Measurements from ENCODE around the gene IDH2. TPM values are rescaled to one million over a fixed set of nuclear protein-coding genes. Genes with fewer than 3 reads are reported as not detected.

Gene IDH2
- total and polyA plus RNA-seq, 2 of the 13 experiments (the other 11 are each of a cell fraction or from before 2014, with no cell fraction given) = 121 to 145 TPM

- TF ChIP-seq BCL3 (CRISPR knock-in tag; IDR thresholded peaks at IDR 0.05) (no peak), ZNF326 (CRISPR knock-in tag; IDR thresholded peaks at IDR 0.05; ENCODE audit: borderline replicate concordance) (no peak), MXD3 (CRISPR knock-in tag; IDR thresholded peaks at IDR 0.05) (no peak)
Observed at GRCh38 chr15:90142216-90143165, 40.2 kb upstream of the IDH2 start (continued).

GRCh38 chr15:90141646-90142045, 39.4 kb upstream of the IDH2 start:
- Histone ChIP-seq H4K20me1 (ENCODE audit: insufficient read depth, low read length) (no peaks in the 10 kb centered on the region), H3K9ac (ENCODE audit: insufficient read depth, low read depth, low read length) (no peak overlapping the region), H3K79me2 (ENCODE audit: insufficient read depth, low read length) (no peaks in the 10 kb centered on the region), H3K36me3 (replicated peaks in 1 of 2; ENCODE audit: control insufficient read depth in 1 of 2, insufficient read depth in 2 of 2, low read length in 2 of 2) (no peaks in the 10 kb centered on the region), H3K27ac (ENCODE audit: extremely low read length, insufficient read depth, low read length) (no peak overlapping the region), H3K27me3 (ENCODE audit: control insufficient read depth in 1 of 2, insufficient read depth in 2 of 2, low read length in 2 of 2) (peaks cover 2 to 23% of the 10 kb centered on the region in 2 experiments; a peak in 4 of 5 replicates), H2AFZ (ENCODE audit: low read length) (no peak overlapping the region), H3K4me1 (ENCODE audit: insufficient read depth, low read length) (peaks cover 44% of the 10 kb centered on the region), H3K4me3 (replicated peaks in 1 of 3; ENCODE audit: insufficient read depth in 1 of 3, low read depth in 2 of 3, low read length in 3 of 3) (no peak overlapping the region), H3K9me3 (ENCODE audit: low read length) (no peaks in the 10 kb centered on the region), H3K4me2 (ENCODE audit: low read depth, low read length) (no peak overlapping the region)
- POLR2A ChIA-PET = no interaction called here
- no peak for FAIRE-seq
- BruUV-seq (replicated peaks) = no TSS peak
- in situ Hi-C loops (cut with HindIII; ENCODE audit: extremely low pct_ligation_motif_present, low pct_unique_long_range_greater_than_20kb) = no loop called here
- ATAC-seq = no peak
- WGBS (ENCODE audit: low lambda C conversion rate) = 39% methylated on average over 13 of the region's 13 CpGs
- DNase-seq (ENCODE audit: low spot score) = no peak
- intact Hi-C loops (cut with micrococcal nuclease; ENCODE audit: unreplicated experiment) = no loop called here
- CTCF ChIA-PET (ENCODE audit: low intra/inter-chr PET ratio, low total read pairs) = interaction anchor here (3.0 kb wide), 1 partner anchor 79 kb away, joined by 41 read pairs; no protein-coding TSS in a partner anchor
- TF ChIP-seq ZNF615 (CRISPR knock-in tag; IDR thresholded peaks at IDR 0.05; ENCODE audit: borderline replicate concordance) = no peak
- no peak for TF ChIP-seq TIGD3 (CRISPR knock-in tag; IDR thresholded peaks at IDR 0.05; ENCODE audit: borderline replicate concordance)
- no peak for TF ChIP-seq HNF4A (CRISPR knock-in tag; IDR thresholded peaks at IDR 0.05)
- no peak for TF ChIP-seq FUBP1 (CRISPR knock-in tag; IDR thresholded peaks at IDR 0.05; ENCODE audit: borderline replicate concordance)
- no peak for TF ChIP-seq ZNF703 (CRISPR knock-in tag; IDR thresholded peaks at IDR 0.05; ENCODE audit: borderline replicate concordance)
- TF ChIP-seq DMAP1 (CRISPR knock-in tag; IDR thresholded peaks at IDR 0.05) = no peak
- no peak for TF ChIP-seq ZNF772 (CRISPR knock-in tag; IDR thresholded peaks at IDR 0.05)
